GM18868 (cell line): ENCODE measurements around the gene LSM12.
A peak's percentile ranks its signal among the peaks of the same experiment; 100 is the strongest.
"Not testable (repeated sequence)": the region's sequence is repeated elsewhere in the genome, so short reads cannot be mapped to it uniquely, and the experiment has no call there.

ENCODE experiments used
- ATAC-seq: cut with Tn5 transposase; IDR thresholded peaks from one replicate; pipeline ENCODE4 v1.9.1; 2021; ENCODE audit warnings: mild to moderate bottlenecking, moderate library complexity; ENCODE audit not compliant: unreplicated experiment

The LSM12 gene

DNA sequence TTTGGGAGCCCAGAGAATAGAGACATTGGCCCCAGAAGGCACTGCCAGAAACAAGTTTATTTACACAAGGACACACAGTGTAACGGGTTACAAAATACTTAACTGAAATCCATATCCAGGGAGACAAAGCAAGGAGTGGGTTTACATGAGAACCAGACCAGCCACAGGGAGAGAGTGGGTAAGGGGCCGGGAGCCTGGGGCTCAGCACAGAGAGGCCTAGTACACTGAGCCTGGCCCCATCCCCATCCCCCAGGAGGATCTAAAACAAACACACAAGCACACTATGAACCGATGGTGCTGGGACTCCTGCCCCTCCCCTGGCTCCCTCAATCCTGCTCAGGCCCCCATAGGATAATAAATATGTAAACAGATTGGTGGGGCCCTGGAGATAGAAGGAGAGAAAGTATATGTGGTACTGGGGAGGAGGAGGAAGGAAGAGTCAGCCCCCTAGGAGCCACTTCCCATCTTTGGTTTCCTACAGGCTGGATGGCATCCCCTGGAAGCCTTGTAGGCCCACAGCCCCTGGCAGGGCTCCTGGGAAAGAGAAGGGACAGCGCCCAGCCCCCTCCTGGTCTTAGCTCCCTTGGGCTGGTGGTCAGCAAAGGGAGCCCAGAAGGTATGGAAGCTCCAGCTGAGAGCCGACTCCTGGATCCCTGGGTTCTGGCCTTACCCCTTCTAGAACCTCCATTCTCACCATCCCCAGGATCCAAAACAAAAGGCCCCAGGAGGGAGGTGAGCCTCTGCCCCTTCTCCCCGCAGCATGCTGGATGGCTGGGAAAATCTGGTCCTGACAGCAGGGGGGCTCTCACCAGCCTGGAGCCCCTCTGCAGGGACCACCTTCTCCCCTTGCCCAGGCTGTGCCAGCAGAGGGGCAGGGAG, 10.5 kb upstream of the LSM12 start:
- no peak for ATAC-seq

GRCh38 chr17:44075598-44076293, 9.3 kb upstream of the LSM12 start:
- ATAC-seq: no peak

DNA sequence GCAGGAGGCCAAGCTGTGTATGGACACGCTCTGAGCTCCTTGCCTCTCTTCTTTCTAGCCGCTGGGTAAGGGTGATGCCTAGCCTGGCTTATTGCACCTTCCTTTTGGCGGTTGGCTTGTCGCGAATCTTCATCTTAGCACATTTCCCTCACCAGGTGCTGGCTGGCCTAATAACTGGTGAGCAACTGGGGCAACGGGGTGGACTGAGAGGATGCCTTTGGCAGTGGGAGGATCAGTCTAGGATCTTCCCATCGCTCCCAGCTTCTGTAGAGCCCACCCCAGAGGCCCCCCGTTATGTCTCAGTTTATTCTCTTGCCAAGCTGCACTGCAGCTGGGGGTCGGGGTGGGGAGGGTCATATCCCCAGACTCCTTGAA, 8.4 kb upstream of the LSM12 start:
- no peak for ATAC-seq

DNA sequence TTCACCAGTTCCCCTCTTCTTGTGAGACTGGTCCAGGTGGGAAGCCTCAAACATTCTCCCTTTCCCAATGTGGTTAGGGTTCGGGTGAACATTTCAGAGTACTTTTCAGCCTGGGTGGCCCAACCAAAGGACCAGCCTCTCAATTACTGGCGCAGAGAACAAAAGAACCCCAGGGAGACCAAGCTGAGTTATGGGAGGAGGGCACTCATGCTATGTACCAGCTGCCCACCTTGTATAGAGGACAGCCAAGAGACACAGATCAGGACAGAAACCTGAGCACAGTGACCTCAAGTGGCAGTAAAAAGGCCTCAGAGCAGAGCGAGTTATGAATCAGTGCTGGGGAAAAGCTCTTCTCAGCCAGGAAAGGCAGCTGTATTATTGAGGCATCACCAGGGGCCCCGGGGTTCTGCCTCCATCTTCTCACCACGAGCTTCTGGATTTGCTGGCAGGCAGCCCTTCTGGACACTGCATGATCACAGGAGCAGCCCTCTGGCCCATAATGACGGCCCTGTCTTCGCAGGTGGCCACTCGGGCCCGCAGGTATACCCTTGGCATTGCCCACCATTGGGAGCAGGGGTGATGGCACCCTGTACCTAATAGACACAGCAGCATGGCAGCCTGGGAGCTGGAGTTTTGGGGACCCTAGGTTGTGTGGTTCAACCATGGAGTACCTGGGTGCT, 7.9 kb upstream of the LSM12 start:
- ATAC-seq: no peak

DNA sequence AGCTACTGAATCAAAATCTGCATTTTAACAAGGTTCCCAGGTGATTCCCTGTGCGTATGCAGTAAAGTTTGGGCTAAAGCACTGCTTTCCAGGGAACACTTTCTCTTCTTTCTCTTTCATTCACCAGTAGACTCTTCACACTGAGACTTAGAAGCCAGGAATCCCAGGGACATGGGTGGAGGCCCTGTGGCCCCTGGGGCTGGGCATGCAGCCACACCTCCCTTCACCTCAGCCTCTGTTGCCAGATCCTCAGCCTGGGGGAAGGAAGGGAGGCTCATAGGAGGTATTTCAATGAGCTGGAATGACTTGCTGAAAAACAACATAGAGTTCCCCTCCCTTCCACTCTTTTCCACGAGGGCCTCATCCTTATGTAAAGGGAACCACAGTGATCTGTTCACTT, 5.3 kb upstream of the LSM12 start:
- no peak for ATAC-seq

DNA sequence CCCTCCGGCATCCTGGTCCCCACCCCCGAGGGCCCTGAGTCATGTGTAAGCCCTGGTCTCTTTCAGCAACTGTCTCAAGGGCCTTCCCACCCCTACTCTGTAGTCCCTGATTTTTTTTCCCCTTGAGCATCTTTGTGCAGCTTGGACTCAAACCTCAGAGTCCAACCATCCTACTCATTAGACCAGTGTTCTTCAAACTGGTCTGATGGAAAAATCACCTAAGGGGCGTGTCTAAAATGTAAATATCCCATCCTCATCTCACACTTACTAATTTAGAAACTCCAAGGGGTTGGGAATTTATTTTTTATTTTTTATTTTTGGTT, 4.7 kb upstream of the LSM12 start:
- ATAC-seq: no peak

DNA sequence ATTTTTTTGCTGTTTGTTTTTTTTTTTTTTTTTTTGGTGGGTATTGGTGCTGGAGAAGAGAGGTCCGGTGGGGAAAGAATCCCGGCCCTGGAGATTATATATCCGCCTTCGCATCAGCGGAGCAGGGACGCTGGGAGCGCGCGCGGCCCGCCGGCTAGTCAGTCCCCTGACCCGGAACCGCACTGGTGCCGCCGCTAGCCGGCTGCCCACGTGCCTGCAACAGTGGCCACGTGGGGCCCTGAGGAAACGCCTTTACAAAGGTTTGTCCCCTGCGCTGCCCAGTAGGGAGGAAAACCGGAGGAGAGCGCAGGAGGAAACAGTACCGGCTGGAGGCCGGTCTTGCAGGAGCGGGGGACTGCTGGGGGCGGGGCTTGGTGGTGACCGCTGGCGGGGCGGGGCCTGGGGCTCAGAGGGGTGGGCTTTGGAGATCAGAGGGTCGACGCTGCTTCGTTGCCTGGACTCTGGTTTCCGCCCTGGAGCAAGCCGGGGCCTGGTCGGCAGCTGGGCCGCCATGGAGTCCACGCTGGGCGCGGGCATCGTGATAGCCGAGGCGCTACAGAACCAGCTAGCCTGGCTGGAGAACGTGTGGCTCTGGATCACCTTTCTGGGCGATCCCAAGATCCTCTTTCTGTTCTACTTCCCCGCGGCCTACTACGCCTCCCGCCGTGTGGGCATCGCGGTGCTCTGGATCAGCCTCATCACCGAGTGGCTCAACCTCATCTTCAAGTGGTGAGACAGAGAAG, 4.2 kb upstream of the LSM12 start, which contains the start of gene G6PC3:
TSS of gene G6PC3 (plus strand) at position 281 of the 743 bp plus-strand sequence. CDS start at position 512, 231 bp downstream.
- peak; percentile 74 for ATAC-seq

DNA sequence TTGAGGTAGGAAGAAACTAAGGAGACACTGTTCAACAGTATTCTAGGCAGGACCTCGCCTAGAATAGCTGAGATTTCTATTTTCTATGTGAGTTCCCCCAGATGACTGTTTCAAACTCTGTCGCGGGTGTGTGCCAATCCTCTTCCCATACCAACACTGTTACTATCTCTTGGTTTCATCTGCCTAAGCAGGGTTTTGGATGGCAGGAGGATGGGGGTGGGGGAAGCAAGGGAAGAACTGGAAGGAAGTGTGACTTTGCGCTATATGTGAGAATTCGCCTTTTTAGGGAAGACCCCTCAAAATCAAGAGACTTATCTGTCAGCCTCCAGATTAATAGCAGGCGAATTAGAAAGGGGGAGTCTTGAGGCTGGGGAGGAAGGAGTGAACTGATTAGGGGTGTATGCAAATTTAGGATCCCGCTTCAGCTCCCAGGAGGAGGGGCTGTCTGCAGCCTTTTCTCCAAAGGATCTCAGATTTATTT, 3.5 kb upstream of the LSM12 start:
- ATAC-seq: no peak

- ATAC-seq: no peak
Measured at GRCh38 chr17:44067545-44067940, 1.1 kb upstream of the LSM12 start.

- ATAC-seq: no peak
Measured at GRCh38 chr17:44065668-44066203, 735 bp downstream of the LSM12 start.

DNA sequence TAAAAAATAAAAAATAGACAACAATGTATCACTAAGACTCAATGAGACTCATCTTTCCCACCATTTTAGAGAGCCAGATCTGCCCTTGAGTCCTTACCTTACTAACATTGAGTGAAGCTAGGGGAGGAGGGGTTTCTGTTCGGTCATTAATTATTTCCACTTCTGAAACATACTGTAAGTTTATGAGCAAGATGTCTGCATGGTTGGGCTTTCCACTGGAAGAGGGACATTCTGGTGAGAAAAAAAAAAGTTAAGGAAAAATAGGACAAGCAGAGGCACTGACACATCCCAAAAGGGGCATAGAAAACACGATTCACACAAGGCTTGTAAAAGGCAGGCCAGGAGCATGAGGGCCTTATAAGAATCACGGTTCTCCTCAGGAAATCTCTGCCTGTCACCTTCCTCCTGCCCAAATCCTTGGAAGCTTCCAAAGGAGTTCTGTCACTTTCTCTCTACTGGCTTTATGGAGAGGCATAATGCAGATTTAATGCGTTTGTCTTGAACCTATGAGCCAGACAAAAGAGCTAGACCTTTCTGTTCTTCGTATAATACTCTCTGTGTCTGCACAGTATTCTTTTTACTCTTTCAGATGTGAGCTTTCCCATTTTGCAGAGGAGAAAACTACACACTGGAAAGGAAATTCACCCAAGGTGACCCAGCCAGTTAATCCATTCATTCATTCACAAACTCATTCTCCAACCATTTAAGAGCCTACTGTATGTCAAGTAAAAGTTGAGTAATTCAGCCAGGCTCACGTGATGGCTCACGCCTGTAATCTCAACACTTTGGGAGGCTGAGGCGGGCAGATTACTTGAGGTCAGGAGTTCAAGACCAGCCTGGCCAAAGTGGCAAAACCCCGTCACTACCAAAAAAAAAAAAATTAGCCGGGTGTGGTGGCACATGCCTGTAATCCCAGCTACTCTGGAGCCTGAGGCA, 2.5 kb downstream of the LSM12 start:
- ATAC-seq: no peak

DNA sequence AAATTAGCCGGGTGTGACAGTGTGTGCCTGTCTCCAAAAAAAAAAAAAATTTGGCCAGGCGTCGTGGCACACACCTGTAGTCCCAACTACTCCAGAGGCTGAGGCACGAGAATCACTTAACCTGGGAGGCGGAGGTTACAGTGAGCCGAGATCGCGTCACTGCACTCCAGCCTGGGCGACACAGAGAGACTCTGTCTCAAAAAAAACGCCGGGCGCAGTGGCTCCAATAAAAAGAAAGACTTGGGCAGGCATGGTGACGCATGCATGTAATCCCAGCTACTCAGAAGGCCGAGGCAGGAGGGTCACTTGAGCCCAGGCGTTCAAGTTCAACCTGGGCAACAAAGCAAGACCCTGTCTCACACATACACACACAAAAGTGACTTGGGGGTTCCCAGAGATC, 3.6 kb downstream of the LSM12 start:
- ATAC-seq: no peak

DNA sequence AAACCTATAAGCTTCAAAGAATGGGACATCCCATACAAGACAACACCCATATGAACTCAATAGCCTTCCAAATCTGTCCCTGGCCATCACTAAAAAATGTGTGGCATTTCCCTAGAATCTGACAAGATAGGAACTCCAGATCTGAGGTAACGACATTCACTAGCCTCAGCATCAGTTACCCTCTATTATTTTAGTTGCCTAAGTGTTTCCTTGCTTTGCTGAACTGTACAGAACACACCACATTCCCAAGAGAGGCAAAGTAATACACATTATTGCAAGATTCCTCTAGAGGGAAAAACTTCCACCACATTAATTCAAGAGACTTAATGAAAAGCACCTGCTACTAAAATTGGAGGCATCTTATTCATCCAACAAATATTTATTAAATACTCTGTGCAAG, 5.0 kb downstream of the LSM12 start:
- no peak for ATAC-seq

GRCh38 chr17:44059101-44059892, 7.2 kb downstream of the LSM12 start:
- no peak for ATAC-seq

- no peak for ATAC-seq
Measured at GRCh38 chr17:44053125-44053872, 13.2 kb downstream of the LSM12 start.

DNA sequence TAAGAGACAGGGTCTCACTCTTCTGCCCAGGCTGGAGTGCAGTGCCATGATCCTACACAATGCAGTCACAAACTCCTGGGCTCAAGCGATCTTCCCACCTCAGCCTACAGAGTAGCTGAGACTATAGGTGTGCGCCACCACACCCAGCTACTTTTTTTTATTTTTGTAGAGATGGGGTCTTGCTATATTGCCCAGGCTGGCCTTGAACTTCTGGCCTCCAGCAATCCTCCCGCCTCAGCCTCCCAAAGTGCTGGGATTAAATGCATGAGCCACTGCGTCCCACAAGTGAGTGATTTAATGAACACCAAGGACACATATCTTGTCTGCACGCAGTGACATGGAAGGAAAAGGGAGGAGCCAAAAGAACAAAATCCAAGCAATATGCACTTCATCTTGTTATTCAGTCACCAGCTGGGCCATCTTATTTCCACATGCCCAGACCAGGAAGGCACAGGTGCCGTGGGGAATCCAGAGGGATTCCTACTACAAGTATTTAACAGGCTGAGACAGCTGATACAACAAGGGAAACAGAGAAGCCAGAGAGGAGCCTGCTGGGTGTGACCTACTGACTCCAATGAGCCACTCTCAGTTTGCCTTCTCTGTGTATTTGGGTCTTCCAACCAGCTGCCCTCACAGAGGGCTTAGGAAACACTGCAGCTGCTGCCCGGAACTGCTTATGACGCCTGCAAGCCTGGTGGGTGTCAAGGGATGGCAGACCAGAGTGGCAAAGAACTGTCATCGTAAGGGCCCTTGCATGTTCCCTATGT, 17.0 kb downstream of the LSM12 start:
- no peak for ATAC-seq

- ATAC-seq: not testable (repeated sequence)
Measured at GRCh38 chr17:44046893-44047292, 19.6 kb downstream of the LSM12 start.
